ENCODE results near the gene EPHB1.

Gene EPHB1

GRCh38 chr3:134807189-134807588 lies 12.1 kb downstream of the EPHB1 start:
- H3K4me3 ChIP-seq (ENCODE audit: low read depth, low read length): no peak overlapping the region

- no peak overlapping the region for H3K4me3 ChIP-seq (ENCODE audit: low read depth, low read length)
Observed at GRCh38 chr3:134808835-134809234, 13.8 kb downstream of the EPHB1 start.

- H3K4me3 ChIP-seq (ENCODE audit: low read depth, low read length): no peak overlapping the region
Observed at GRCh38 chr3:134809427-134810051, 14.5 kb downstream of the EPHB1 start.

GRCh38 chr3:134810052-134810435 lies 15.0 kb downstream of the EPHB1 start:
- H3K4me3 ChIP-seq (ENCODE audit: low read depth, low read length): no peak overlapping the region

GRCh38 chr3:134810850-134811249 lies 15.8 kb downstream of the EPHB1 start:
- H3K4me3 ChIP-seq (ENCODE audit: low read depth, low read length): no peak overlapping the region

- no peak overlapping the region for H3K4me3 ChIP-seq (ENCODE audit: low read depth, low read length)
Observed at GRCh38 chr3:134813618-134814017, 18.6 kb downstream of the EPHB1 start.

- H3K4me3 ChIP-seq (ENCODE audit: low read depth, low read length): no peak overlapping the region
Observed at GRCh38 chr3:134815519-134815918, 20.5 kb downstream of the EPHB1 start.

- H3K4me3 ChIP-seq (ENCODE audit: low read depth, low read length): no peak overlapping the region
Observed at GRCh38 chr3:134816623-134817022, 21.6 kb downstream of the EPHB1 start.

- no peak overlapping the region for H3K4me3 ChIP-seq (ENCODE audit: low read depth, low read length)
Observed at GRCh38 chr3:134817297-134817696, 22.2 kb downstream of the EPHB1 start.

GRCh38 chr3:134820994-134821393 lies 25.9 kb downstream of the EPHB1 start:
- H3K4me3 ChIP-seq (ENCODE audit: low read depth, low read length): no peak overlapping the region

- H3K4me3 ChIP-seq (ENCODE audit: low read depth, low read length): no peak overlapping the region
Observed at GRCh38 chr3:134822090-134822489, 27.0 kb downstream of the EPHB1 start.

- no peak overlapping the region for H3K4me3 ChIP-seq (ENCODE audit: low read depth, low read length)
Observed at GRCh38 chr3:134823679-134824078, 28.6 kb downstream of the EPHB1 start.

GRCh38 chr3:134824791-134825190 lies 29.7 kb downstream of the EPHB1 start:
- H3K4me3 ChIP-seq (ENCODE audit: low read depth, low read length): no peak overlapping the region

GRCh38 chr3:134827213-134827612 lies 32.2 kb downstream of the EPHB1 start:
- H3K4me3 ChIP-seq (ENCODE audit: low read depth, low read length): no peak overlapping the region

GRCh38 chr3:134829721-134830120 lies 34.7 kb downstream of the EPHB1 start:
- no peak overlapping the region for H3K4me3 ChIP-seq (ENCODE audit: low read depth, low read length)

GRCh38 chr3:134832585-134832984 lies 37.5 kb downstream of the EPHB1 start:
- H3K4me3 ChIP-seq (ENCODE audit: low read depth, low read length): no peak overlapping the region

- no peak overlapping the region for H3K4me3 ChIP-seq (ENCODE audit: low read depth, low read length)
Observed at GRCh38 chr3:134833453-134834163, 38.5 kb downstream of the EPHB1 start.

GRCh38 chr3:134836921-134837320 lies 41.9 kb downstream of the EPHB1 start:
- H3K4me3 ChIP-seq (ENCODE audit: low read depth, low read length): no peak overlapping the region

- H3K4me3 ChIP-seq (ENCODE audit: low read depth, low read length): no peak overlapping the region
Observed at GRCh38 chr3:134838599-134838998, 43.5 kb downstream of the EPHB1 start.

GRCh38 chr3:134839422-134839821 lies 44.4 kb downstream of the EPHB1 start:
- no peak overlapping the region for H3K4me3 ChIP-seq (ENCODE audit: low read depth, low read length)

GRCh38 chr3:134839990-134840389 lies 44.9 kb downstream of the EPHB1 start:
- no peak overlapping the region for H3K4me3 ChIP-seq (ENCODE audit: low read depth, low read length)

- H3K4me3 ChIP-seq (ENCODE audit: low read depth, low read length): no peak overlapping the region
Observed at GRCh38 chr3:134840459-134840858, 45.4 kb downstream of the EPHB1 start.

GRCh38 chr3:134846084-134846483 lies 51.0 kb downstream of the EPHB1 start:
- H3K4me3 ChIP-seq (ENCODE audit: low read depth, low read length): no peak overlapping the region
